ENCODE measurements around the gene HADH. TPM values are rescaled to one million over a fixed set of nuclear protein-coding genes. Genes with fewer than 3 reads are reported as not detected.

Gene HADH
- total RNA-seq, 1 donor, result 14.1 TPM

- no peak overlapping the region for H3K4me3 ChIP-seq (ENCODE audit: low read depth, low read length)
- no peak for TF ChIP-seq CTCF (IDR thresholded peaks at IDR 0.05; ENCODE audit: insufficient read depth, low read length)
- no peak for DNase-seq (ENCODE audit: low read depth)
Measured at GRCh38 chr4:107987916-107988762, 1.6 kb upstream of the HADH start.

- no peak for TF ChIP-seq CTCF (IDR thresholded peaks at IDR 0.05; ENCODE audit: insufficient read depth, low read length)
- no peak for DNase-seq (ENCODE audit: low read depth)
Measured at GRCh38 chr4:107988763-107989035, 990 bp upstream of the HADH start.

DNA sequence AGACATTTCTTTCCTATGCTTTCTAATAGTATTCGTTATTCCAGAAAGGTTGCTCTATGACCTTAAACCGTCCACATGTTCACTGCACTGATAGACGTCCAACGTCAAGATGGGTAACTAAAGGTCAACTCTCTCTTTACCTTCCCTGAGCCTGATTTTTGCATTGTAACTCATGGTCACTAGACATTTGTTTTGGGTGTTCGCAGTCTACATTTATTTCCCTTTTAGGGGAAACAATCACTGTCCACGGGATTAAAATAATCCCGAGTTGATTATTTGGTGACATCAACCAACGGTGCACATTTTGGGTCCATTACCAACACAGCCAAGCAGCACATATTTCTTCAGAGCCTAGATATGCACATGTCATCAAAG lies 540 bp upstream of the HADH start:
- H3K4me3 ChIP-seq (ENCODE audit: low read depth, low read length), result peak overlapping the region; percentile 90

More at GRCh38 chr4:107988763-107989035, 990 bp upstream of the HADH start:
- H3K4me3 ChIP-seq (ENCODE audit: low read depth, low read length), result no peak overlapping the region

GRCh38 chr4:107991945-107992630 lies 2.4 kb downstream of the HADH start:
- no peak overlapping the region for H3K4me3 ChIP-seq (ENCODE audit: low read depth, low read length)
- DNase-seq (ENCODE audit: low read depth), result peak; percentile 85
- no peak for TF ChIP-seq CTCF (IDR thresholded peaks at IDR 0.05; ENCODE audit: insufficient read depth, low read length)

More for the DNA sequence above, 540 bp upstream of the HADH start:
- TF ChIP-seq CTCF (IDR thresholded peaks at IDR 0.05; ENCODE audit: insufficient read depth, low read length), result no peak
- no peak for DNase-seq (ENCODE audit: low read depth)

GRCh38 chr4:107993969-107994368 lies 4.3 kb downstream of the HADH start:
- H3K4me3 ChIP-seq (ENCODE audit: low read depth, low read length), result no peak overlapping the region
- TF ChIP-seq CTCF (IDR thresholded peaks at IDR 0.05; ENCODE audit: insufficient read depth, low read length), result no peak
- no peak for DNase-seq (ENCODE audit: low read depth)

DNA sequence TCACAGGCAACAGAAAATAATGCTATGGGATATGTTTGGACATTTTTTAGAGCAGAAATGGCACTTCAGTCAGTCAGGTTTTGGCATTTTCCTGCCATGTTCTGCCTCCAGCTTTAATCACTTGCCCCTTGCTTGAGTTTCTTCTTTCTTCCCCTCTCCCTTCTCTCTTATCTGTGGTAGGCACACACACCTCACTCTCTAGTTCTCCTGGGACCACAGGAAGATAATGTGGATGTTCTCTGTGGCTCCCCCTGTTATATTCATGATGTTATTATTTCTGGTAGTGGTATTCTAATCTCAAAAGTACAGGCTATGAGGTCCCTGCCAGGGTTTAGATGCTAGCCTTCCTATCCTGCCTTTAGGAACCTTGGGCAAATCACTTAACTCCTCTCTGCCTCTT lies 5.2 kb downstream of the HADH start:
- no peak for TF ChIP-seq CTCF (IDR thresholded peaks at IDR 0.05; ENCODE audit: insufficient read depth, low read length)
- DNase-seq (ENCODE audit: low read depth), result no peak
- no peak overlapping the region for H3K4me3 ChIP-seq (ENCODE audit: low read depth, low read length)
